Measurements from ENCODE around the gene NT5M.
A peak's percentile ranks its signal among the peaks of the same experiment; 100 is the strongest.
"Not testable (repeated sequence)": the region's sequence is repeated elsewhere in the genome, so short reads cannot be mapped to it uniquely, and the experiment has no call there.

The NT5M gene
- total RNA-seq = 0.54 to 1.9 (median 1.0) reads per million in 4 donors

GRCh38 chr17:17303010-17303846 is at the start of gene NT5M:
NT5M (plus strand) TSS chr17:17303373; CDS start chr17:17303551, 178 bp downstream.
- peak; percentile 37 to 79 (median 52) for DNase-seq

GRCh38 chr17:17253406-17253805 is 49.8 kb upstream of the NT5M start:
- no peak for DNase-seq

GRCh38 chr17:17254036-17254435 is 49.1 kb upstream of the NT5M start:
- no peak for DNase-seq

- DNase-seq = not testable (repeated sequence)
These were observed 47.5 kb upstream of the NT5M start for GRCh38 chr17:17255689-17256088.

GRCh38 chr17:17256316-17256715 is 46.9 kb upstream of the NT5M start:
- DNase-seq = no peak

- DNase-seq = no peak
These were observed 45.2 kb upstream of the NT5M start for GRCh38 chr17:17258011-17258410.

- DNase-seq = no peak
These were observed 44.2 kb upstream of the NT5M start for GRCh38 chr17:17258998-17259397.

GRCh38 chr17:17264430-17264829 is 38.7 kb upstream of the NT5M start:
- DNase-seq = no peak

- no peak for DNase-seq
These were observed 33.0 kb upstream of the NT5M start for GRCh38 chr17:17269926-17270773.

GRCh38 chr17:17275971-17276370 is 27.2 kb upstream of the NT5M start:
- no peak for DNase-seq

GRCh38 chr17:17277431-17277830 is 25.7 kb upstream of the NT5M start:
- DNase-seq = not testable (repeated sequence)

- DNase-seq = no peak
These were observed 23.9 kb upstream of the NT5M start for GRCh38 chr17:17279316-17279715.

- peak; percentile 94 to 98 (median 97) for DNase-seq
These were observed 22.3 kb upstream of the NT5M start, which contains the start of gene COPS3 for GRCh38 chr17:17280613-17281549. COPS3 (minus strand) TSS chr17:17281246; CDS start chr17:17281186, 60 bp downstream.

- no peak for DNase-seq
These were observed 17.2 kb upstream of the NT5M start for GRCh38 chr17:17285951-17286350.

- no peak for DNase-seq
These were observed 14.1 kb upstream of the NT5M start for GRCh38 chr17:17289086-17289485.

GRCh38 chr17:17289701-17290100 is 13.5 kb upstream of the NT5M start:
- no peak for DNase-seq

- no peak for DNase-seq
These were observed 8.0 kb upstream of the NT5M start for GRCh38 chr17:17295141-17295540.

GRCh38 chr17:17297217-17297616 is 6.0 kb upstream of the NT5M start:
- DNase-seq = no peak

- no peak for DNase-seq
These were observed 5.1 kb upstream of the NT5M start for GRCh38 chr17:17298108-17298507.

- DNase-seq = peak in 4 of 5 donors; percentile 28 to 58 (median 36)
These were observed 2.3 kb upstream of the NT5M start for GRCh38 chr17:17300624-17301568.

GRCh38 chr17:17301659-17302058 is 1.5 kb upstream of the NT5M start:
- DNase-seq = not testable (repeated sequence)
